ENCODE measurements around the gene BNIPL.

Gene BNIPL

DNA sequence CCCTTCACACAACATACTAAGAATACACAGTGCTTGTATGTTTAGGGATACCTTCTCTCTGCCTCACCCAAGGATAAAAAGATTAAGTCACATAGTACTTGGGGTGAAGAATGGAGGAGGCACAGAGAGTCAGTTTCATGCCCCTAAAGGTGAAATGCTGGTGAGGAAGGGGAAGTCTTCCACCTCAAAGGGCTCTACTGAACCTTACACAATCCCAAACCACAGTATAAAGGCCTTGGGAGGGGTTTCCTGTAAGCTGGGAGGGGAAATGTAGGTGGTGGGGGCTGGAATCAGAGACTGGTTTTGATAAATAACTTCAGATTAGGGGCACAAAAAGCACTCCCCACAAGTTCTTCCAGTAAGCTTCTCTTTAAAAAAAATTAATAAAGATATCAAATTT is 33.2 kb upstream of the BNIPL start:
- TF ChIP-seq, protein P1, sequence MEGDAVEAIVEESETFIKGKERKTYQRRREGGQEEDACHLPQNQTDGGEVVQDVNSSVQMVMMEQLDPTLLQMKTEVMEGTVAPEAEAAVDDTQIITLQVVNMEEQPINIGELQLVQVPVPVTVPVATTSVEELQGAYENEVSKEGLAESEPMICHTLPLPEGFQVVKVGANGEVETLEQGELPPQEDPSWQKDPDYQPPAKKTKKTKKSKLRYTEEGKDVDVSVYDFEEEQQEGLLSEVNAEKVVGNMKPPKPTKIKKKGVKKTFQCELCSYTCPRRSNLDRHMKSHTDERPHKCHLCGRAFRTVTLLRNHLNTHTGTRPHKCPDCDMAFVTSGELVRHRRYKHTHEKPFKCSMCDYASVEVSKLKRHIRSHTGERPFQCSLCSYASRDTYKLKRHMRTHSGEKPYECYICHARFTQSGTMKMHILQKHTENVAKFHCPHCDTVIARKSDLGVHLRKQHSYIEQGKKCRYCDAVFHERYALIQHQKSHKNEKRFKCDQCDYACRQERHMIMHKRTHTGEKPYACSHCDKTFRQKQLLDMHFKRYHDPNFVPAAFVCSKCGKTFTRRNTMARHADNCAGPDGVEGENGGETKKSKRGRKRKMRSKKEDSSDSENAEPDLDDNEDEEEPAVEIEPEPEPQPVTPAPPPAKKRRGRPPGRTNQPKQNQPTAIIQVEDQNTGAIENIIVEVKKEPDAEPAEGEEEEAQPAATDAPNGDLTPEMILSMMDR (conservative IDR thresholded peaks at IDR 0.05; ENCODE audit: low read depth, low read length) = no peak
- H3K4me3 ChIP-seq (ENCODE audit: low read depth, low read length) = no peak overlapping the region
- no peak for DNase-seq (ENCODE audit: low read depth)

DNA sequence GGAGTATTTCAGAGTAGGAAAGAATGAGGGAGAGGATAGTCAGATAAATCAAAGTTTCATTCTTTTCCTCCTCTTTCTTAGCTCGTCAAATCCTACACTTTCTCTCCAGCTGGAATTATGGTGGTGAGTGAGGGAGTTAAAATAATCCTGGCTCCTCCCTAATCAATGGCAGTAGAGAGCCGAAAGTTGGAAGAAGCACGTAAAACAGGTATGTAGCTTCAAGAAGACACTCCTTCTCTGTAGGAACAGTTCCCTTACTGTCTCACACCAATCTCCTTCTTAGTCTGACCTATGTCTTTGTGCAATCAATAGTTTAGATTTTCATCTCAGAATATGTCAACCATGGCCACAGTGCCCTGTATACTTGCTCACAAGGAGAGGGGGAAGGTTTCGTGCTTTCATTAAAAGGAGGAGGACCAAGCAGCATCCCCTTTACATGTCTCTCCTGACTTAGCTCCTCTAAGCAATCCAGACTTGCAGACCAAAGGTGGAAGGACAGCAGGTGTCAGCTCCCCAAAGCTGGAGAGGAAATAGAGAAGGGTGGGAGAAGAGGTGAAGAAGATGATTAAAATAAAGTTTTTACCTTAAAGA is 30.6 kb upstream of the BNIPL start:
- H3K4me3 ChIP-seq (ENCODE audit: low read depth, low read length) = peak overlapping the region; percentile 67
- DNase-seq (ENCODE audit: low read depth) = no peak
- TF ChIP-seq, protein P1 (conservative IDR thresholded peaks at IDR 0.05; ENCODE audit: low read depth, low read length) = no peak

DNA sequence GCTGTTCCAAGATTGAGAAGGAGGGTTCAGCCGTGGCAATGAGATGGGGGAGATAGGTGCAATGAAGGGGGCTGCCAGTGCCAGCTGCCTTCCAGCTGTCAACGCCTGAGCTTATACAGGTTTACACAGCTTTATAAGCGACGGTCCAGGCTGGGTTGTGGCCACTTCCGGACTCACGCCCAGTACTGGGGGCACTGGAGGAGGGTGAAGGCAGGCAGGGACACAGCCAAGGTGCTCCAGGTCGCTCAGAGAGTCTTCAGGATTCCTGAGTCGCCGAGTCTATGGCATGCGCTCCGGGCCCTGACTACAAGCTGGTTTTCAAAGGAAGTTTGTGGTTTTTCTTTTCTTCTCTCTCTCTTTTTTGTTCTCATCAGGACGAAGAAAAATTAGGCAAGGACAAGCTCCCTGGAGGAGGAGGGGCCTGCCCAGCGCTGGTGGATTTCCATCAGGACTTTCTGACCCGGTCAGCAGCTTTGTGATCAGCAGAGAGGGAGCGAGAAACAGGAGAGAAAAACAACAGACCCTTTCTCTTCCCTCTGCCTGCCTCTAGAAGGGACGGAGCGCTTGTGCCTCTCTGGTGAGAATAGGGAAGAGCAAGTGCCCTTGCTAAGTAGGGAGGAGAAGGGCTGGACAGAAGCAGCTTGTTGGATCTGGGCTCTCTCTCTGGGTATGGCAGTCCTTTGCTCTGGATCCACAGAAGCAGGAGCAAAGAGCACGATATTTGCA is 29.9 kb upstream of the BNIPL start, which contains the start of gene MINDY1:
TSS of gene MINDY1 (minus strand) at position 576 of the 726 bp plus-strand sequence. CDS start 4,285 bp downstream, outside the sequence.
- DNase-seq (ENCODE audit: low read depth) = peak; percentile 93
- TF ChIP-seq, protein P1 (conservative IDR thresholded peaks at IDR 0.05; ENCODE audit: low read depth, low read length) = peak; percentile 72
- peak within 1 kb of the TSS; percentile 67 for H3K4me3 ChIP-seq (ENCODE audit: low read depth, low read length)

DNA sequence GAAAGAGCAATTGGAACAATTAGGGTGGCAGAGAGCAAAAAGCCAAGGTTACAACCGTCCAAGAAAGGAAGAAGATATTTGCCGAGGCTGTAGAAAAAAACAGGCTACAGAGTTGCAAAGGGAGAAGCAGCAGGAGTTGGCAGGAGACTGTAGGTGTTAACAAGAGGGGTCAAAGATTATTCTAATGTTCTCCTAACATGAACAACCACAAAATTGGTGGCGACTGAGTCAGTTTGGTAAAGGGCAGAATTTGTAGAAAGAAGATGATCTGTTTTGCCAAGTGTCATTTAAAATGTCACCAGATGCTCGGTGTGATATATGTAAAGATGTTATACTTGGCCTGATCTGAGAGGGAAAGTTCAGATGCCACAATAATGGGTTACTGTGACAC is 28.5 kb upstream of the BNIPL start:
- TF ChIP-seq, protein P1 (conservative IDR thresholded peaks at IDR 0.05; ENCODE audit: low read depth, low read length) = no peak
- no peak for DNase-seq (ENCODE audit: low read depth)
- H3K4me3 ChIP-seq (ENCODE audit: low read depth, low read length) = peak overlapping the region; percentile 94

DNA sequence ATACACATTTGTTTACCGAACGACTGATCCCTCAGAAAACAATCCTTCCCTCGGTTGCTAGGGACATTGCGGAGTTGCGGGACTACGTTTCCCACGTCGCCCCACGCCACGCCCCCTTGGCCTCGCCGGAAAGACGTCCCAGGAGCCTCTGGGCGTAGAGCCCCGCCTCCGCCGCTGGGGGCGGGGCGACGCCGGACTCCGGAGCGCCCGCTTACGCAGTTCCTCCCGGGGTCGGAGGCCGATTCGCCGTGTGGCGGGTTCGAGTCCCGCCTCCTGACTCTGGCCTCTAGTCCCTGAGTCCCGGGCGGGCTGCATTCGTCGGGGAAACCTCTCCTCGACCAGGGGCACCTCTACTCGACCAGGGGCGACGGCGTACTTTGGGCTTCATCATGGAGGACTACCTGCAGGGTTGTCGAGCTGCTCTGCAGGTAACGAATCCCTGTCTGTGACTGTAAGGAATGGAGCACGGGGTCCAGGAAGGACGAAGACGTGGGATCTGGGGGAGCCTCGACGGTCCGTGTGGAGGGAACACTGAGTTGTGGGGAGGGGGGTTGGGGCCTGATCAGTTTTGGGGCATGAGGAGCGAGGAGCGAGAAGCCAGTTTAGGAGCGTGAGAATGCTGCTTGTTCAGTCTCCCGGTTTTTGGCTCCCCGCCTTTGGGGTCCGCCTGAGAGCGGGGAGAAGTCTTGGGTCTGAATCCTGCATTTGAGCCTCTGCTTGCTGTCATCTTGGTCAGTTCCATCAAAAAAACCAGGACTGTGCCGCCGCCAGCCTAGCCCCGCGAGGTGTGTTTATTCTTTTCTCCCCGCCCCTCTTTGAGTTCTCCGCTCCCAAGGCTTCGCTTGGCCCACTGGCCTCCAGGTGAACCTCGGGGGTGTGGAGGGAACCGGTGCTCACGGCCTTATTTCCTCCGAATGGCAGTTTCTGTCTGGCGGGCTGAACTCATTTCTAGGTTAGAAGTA is 27.9 kb upstream of the BNIPL start, which contains the start of gene PRUNE1:
TSS of gene PRUNE1 (plus strand) at position 206 of the 962 bp plus-strand sequence. CDS start at position 390, 184 bp downstream.
- H3K4me3 ChIP-seq (ENCODE audit: low read depth, low read length) = peak within 1 kb of the TSS; percentile 94
- DNase-seq (ENCODE audit: low read depth) = peak; percentile 98
- TF ChIP-seq, protein P1 (conservative IDR thresholded peaks at IDR 0.05; ENCODE audit: low read depth, low read length) = no peak

DNA sequence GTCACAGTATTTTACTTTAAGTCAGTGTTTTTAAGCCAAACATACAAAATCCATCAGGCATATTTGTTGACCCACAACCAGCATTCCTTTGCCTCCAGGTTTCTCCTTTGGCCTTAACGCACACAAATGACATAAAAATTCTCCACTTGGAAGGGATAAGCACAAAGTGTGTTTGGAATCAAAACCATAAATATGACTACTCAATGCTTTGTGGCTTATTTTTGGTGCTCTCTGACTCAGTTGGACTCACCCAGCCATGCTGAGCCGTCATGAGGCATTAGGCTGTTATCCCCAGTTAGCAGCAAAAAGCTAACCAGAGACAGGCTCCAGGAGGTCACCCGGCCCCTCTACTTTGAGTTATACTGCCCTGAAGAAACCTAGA is 27.2 kb upstream of the BNIPL start:
- TF ChIP-seq, protein P1 (conservative IDR thresholded peaks at IDR 0.05; ENCODE audit: low read depth, low read length) = no peak
- H3K4me3 ChIP-seq (ENCODE audit: low read depth, low read length) = peak overlapping the region; percentile 94
- DNase-seq (ENCODE audit: low read depth) = peak; percentile 44
